ENCODE measurements around the gene TMCO2.
A peak's percentile ranks its signal among the peaks of the same experiment; 100 is the strongest.

The TMCO2 gene

GRCh38 chr1:40224040-40224439, 23.7 kb upstream of the TMCO2 start:
- Histone ChIP-seq H3K4me3 (ENCODE audit: insufficient read depth, low read length, poor library complexity, severe bottlenecking) (no peak overlapping the region), H3K9ac (ENCODE audit: low read length) (no peak overlapping the region), H3K4me2 (ENCODE audit: low read depth, low read length, poor library complexity, severe bottlenecking) (no peak overlapping the region), H2AFZ (ENCODE audit: low read depth, low read length, severe bottlenecking) (no peak overlapping the region), H3K36me3 (ENCODE audit: low read length) (peaks cover 13% of the 10 kb centered on the region; the same call in 1 of the 2 replicates), H3K79me2 (ENCODE audit: insufficient read depth, low read length) (no peaks in the 10 kb centered on the region), H3F3A (ENCODE audit: insufficient read depth) (peaks cover 13% of the 10 kb centered on the region; the same call in 1 of the 2 replicates), H3K9me2 (replicated peaks; ENCODE audit: insufficient read depth, low read length) (no peaks in the 10 kb centered on the region), H3K27ac (ENCODE audit: low read depth, low read length) (no peak overlapping the region), H3K27me3 (ENCODE audit: low read length) (no peaks in the 10 kb centered on the region), H3K9me3 (ENCODE audit: insufficient read depth, low read length) (no peaks in the 10 kb centered on the region), H4K20me1 (ENCODE audit: low read depth, low read length) (no peaks in the 10 kb centered on the region)
- no peak for TF ChIP-seq EZH2phosphoT487 (conservative IDR thresholded peaks at IDR 0.05; ENCODE audit: low read length)
- TF ChIP-seq, protein P1, sequence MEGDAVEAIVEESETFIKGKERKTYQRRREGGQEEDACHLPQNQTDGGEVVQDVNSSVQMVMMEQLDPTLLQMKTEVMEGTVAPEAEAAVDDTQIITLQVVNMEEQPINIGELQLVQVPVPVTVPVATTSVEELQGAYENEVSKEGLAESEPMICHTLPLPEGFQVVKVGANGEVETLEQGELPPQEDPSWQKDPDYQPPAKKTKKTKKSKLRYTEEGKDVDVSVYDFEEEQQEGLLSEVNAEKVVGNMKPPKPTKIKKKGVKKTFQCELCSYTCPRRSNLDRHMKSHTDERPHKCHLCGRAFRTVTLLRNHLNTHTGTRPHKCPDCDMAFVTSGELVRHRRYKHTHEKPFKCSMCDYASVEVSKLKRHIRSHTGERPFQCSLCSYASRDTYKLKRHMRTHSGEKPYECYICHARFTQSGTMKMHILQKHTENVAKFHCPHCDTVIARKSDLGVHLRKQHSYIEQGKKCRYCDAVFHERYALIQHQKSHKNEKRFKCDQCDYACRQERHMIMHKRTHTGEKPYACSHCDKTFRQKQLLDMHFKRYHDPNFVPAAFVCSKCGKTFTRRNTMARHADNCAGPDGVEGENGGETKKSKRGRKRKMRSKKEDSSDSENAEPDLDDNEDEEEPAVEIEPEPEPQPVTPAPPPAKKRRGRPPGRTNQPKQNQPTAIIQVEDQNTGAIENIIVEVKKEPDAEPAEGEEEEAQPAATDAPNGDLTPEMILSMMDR (IDR thresholded peaks at IDR 0.05; ENCODE audit: insufficient read depth, low read length, poor library complexity, severe bottlenecking): no peak

GRCh38 chr1:40226192-40226591, 21.5 kb upstream of the TMCO2 start:
- H3K9ac ChIP-seq (ENCODE audit: low read length): no peak overlapping the region
- H3K27ac ChIP-seq (ENCODE audit: low read depth, low read length): no peak overlapping the region
- no peaks in the 10 kb centered on the region for H3K9me2 ChIP-seq (replicated peaks; ENCODE audit: insufficient read depth, low read length)
- H3K79me2 ChIP-seq (ENCODE audit: insufficient read depth, low read length): no peaks in the 10 kb centered on the region
- peaks cover 15% of the 10 kb centered on the region for H3F3A ChIP-seq (ENCODE audit: insufficient read depth)
- TF ChIP-seq EZH2phosphoT487 (conservative IDR thresholded peaks at IDR 0.05; ENCODE audit: low read length): no peak
- TF ChIP-seq, protein P1 (IDR thresholded peaks at IDR 0.05; ENCODE audit: insufficient read depth, low read length, poor library complexity, severe bottlenecking): no peak
- H3K9me3 ChIP-seq (ENCODE audit: insufficient read depth, low read length): no peaks in the 10 kb centered on the region
- H3K4me3 ChIP-seq (ENCODE audit: insufficient read depth, low read length, poor library complexity, severe bottlenecking): no peak overlapping the region
- H3K4me2 ChIP-seq (ENCODE audit: low read depth, low read length, poor library complexity, severe bottlenecking): no peak overlapping the region
- no peaks in the 10 kb centered on the region for H3K27me3 ChIP-seq (ENCODE audit: low read length)
- no peak overlapping the region for H2AFZ ChIP-seq (ENCODE audit: low read depth, low read length, severe bottlenecking)
- peaks cover 16% of the 10 kb centered on the region; the same call in 1 of the 2 replicates for H3K36me3 ChIP-seq (ENCODE audit: low read length)
- H4K20me1 ChIP-seq (ENCODE audit: low read depth, low read length): no peaks in the 10 kb centered on the region

GRCh38 chr1:40232444-40232843, 15.3 kb upstream of the TMCO2 start:
- no peak for TF ChIP-seq EZH2phosphoT487 (conservative IDR thresholded peaks at IDR 0.05; ENCODE audit: low read length)
- TF ChIP-seq, protein P1 (IDR thresholded peaks at IDR 0.05; ENCODE audit: insufficient read depth, low read length, poor library complexity, severe bottlenecking): no peak
- Histone ChIP-seq H3K4me2 (ENCODE audit: low read depth, low read length, poor library complexity, severe bottlenecking) (no peak overlapping the region), H3K9me2 (replicated peaks; ENCODE audit: insufficient read depth, low read length) (no peaks in the 10 kb centered on the region), H3K9me3 (ENCODE audit: insufficient read depth, low read length) (no peaks in the 10 kb centered on the region), H3K9ac (ENCODE audit: low read length) (no peak overlapping the region), H3K27ac (ENCODE audit: low read depth, low read length) (peak overlapping the region; percentile 35), H3F3A (ENCODE audit: insufficient read depth) (peaks cover 6% of the 10 kb centered on the region; the same call in 1 of the 2 replicates), H4K20me1 (ENCODE audit: low read depth, low read length) (no peaks in the 10 kb centered on the region), H2AFZ (ENCODE audit: low read depth, low read length, severe bottlenecking) (no peak overlapping the region), H3K79me2 (ENCODE audit: insufficient read depth, low read length) (no peaks in the 10 kb centered on the region), H3K27me3 (ENCODE audit: low read length) (no peaks in the 10 kb centered on the region), H3K4me3 (ENCODE audit: insufficient read depth, low read length, poor library complexity, severe bottlenecking) (no peak overlapping the region), H3K36me3 (ENCODE audit: low read length) (peaks cover 34% of the 10 kb centered on the region)
